Endothelial cell of umbilical vein (primary cell): ENCODE measurements around the gene GPR180.

Experiments used
- CTCF ChIP-seq, 2 donors: IDR thresholded peaks; 1 replicate in 1 of 2; 2 replicates in 1 of 2; pipeline ENCODE4 v1.5.1; 2011; ENCODE audit warnings: low read length in 2 of 2, mild to moderate bottlenecking in 2 of 2, moderate library complexity in 2 of 2, control low read depth in 1 of 2, inconsistent platforms in 1 of 2, low read depth in 1 of 2; ENCODE audit not compliant: insufficient read depth in 1 of 2; ENCODE audit errors: extremely low read depth in 1 of 2
- EZH2 ChIP-seq: IDR thresholded peaks from 2 replicates; pipeline ENCODE4 v1.6.1; 2012; ENCODE audit warnings: borderline replicate concordance, low read depth, mild to moderate bottlenecking, moderate library complexity, low read length, inconsistent platforms; ENCODE audit not compliant: severe bottlenecking
- FOS ChIP-seq: IDR thresholded peaks from 2 replicates; pipeline ENCODE4 v1.6.1; 2011; ENCODE audit warnings: mild to moderate bottlenecking, low read length, moderate library complexity, borderline replicate concordance; ENCODE audit not compliant: insufficient read depth
- GATA2 ChIP-seq: IDR thresholded peaks from 2 replicates; pipeline ENCODE4 v1.7.0; 2011; ENCODE audit warnings: low read depth, mild to moderate bottlenecking, moderate library complexity, mixed read lengths, low read length; ENCODE audit not compliant: insufficient read length, insufficient read depth
- POLR2A ChIP-seq: IDR thresholded peaks from 2 replicates; pipeline ENCODE4 v1.6.1; 2012; ENCODE audit warnings: low read depth, mild to moderate bottlenecking, control low read depth, low read length
- POLR2AphosphoS5 ChIP-seq: IDR thresholded peaks from 2 replicates; pipeline ENCODE4 v1.6.1; 2012; ENCODE audit warnings: low read depth, mild to moderate bottlenecking, control low read depth, low read length, moderate library complexity; ENCODE audit not compliant: insufficient read depth

GRCh38 chr13:94613051-94613450 is 11.4 kb downstream of the GPR180 start:
- no peak for TF ChIP-seq POLR2AphosphoS5
- no peak for TF ChIP-seq EZH2
- no peak for TF ChIP-seq CTCF (IDR thresholded peaks at IDR 0.05; ENCODE audit: extremely low read depth in 1 of 2, insufficient read depth in 1 of 2, low read depth in 1 of 2, low read length in 2 of 2)
- TF ChIP-seq POLR2A = no peak
- TF ChIP-seq FOS = no peak
- TF ChIP-seq GATA2 = no peak
